Measurements from ENCODE around the gene AUTS2.

The AUTS2 gene

DNA sequence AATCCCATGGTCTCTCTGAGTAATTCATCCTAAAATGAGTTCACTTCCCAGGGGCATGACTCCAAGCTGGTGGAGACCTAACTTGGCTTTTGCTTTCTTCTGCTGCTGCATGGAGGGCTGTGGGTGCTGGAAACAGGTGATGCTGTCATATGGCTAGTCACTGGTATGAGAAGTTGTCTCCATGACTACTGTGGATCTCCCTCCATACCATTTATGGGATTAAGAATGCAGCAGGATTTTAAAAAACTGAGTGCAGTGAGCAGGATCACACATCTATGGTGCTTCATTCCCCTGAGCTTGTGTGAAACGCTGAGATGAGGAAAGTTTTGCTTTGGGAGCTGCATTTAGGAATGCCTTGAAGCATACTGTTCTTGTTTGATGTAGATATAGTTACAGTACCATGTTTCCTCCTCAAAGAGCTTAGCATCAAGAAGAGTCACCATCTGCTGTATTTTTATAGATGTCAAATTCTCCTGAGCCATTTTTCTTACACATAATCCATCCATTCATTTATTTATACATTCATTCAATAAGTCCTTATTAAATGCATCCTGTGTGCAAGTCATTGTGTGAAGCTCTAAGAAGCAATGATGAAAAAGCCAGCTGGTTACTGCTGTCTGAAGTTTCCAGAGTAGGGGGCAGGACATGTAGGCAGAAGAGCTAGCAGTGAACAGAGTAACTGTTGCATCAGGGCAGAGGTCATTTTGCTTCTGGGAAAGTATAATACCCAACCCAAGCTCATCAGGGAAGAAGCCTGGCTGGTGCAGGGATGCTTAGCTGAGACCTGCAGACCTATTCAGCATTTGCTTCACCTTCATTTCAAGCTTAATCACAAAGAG is 534.8 kb downstream of the AUTS2 start:
- DNase-seq (ENCODE audit: low spot score) = no peak

GRCh38 chr7:70134029-70134770 is 535.9 kb downstream of the AUTS2 start:
- no peak for DNase-seq (ENCODE audit: low spot score)

DNA sequence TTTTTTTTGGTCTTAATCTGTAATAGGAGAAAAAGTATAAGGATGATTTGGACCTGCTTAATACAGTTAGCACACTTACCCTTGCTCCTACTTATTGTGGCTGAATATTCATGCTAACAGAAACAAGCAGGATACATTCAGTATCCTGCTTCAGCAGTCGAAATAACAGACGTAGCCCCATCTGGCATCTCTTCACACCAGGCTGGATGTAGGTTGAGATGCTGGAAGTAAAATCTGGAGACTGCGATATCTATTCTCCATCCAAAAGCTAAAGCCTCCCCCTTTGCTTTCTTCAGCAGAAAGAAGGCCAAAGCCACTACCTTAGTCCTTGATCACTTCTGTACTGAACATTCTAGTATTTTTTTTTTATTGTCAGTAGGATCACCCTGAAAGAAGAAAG is 537.4 kb downstream of the AUTS2 start:
- DNase-seq (ENCODE audit: low spot score) = no peak

DNA sequence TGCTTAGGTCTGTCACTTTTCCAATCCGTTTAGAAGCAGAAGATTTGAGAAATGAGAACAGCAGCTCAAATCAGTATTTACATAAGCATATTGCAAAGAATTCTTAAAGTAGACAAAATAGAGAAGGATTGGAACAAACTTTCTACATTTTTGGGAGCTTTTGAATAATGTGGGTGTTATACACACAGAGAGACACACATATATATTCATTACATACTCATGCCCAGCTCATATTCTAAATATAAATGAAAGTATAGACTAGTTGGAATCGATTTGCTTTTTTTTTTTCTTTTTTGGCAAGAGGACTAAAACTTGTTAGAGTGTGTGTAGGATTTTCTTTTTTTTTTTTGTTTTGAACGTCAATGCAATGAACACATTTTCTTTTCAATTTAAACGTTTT is 538.9 kb downstream of the AUTS2 start:
- no peak for DNase-seq (ENCODE audit: low spot score)

DNA sequence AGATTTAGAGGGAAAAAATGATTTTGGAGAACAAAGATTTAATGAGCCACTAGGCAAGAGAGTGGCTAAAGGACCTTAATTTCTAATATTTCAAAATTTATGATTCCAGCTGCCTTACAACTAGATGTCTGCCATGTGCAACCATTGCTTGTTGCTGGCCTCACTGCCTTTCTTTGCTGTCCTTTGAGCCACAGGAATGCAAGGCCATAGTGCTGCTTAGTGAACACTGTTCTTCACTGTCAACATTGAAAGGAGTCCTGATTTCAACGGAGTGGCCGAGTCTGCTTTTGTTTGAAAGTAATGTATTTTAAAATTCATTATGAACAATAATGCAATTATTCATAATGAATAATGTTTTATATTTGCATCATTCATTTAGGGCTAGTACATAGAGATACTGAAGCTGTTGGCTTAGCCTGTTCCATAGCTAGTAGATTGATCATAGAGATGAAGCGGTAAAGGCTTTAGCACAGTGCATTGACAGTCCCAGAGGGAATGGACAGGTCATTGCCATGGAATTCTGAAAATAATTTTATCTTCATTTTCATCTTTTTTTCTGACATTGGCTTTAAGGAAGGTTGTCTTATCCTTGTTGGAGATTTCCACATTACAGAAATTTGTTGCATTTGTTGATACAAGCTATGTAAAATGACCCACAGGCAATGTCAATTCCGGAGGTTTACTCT is 544.1 kb downstream of the AUTS2 start:
- no peak for DNase-seq (ENCODE audit: low spot score)

DNA sequence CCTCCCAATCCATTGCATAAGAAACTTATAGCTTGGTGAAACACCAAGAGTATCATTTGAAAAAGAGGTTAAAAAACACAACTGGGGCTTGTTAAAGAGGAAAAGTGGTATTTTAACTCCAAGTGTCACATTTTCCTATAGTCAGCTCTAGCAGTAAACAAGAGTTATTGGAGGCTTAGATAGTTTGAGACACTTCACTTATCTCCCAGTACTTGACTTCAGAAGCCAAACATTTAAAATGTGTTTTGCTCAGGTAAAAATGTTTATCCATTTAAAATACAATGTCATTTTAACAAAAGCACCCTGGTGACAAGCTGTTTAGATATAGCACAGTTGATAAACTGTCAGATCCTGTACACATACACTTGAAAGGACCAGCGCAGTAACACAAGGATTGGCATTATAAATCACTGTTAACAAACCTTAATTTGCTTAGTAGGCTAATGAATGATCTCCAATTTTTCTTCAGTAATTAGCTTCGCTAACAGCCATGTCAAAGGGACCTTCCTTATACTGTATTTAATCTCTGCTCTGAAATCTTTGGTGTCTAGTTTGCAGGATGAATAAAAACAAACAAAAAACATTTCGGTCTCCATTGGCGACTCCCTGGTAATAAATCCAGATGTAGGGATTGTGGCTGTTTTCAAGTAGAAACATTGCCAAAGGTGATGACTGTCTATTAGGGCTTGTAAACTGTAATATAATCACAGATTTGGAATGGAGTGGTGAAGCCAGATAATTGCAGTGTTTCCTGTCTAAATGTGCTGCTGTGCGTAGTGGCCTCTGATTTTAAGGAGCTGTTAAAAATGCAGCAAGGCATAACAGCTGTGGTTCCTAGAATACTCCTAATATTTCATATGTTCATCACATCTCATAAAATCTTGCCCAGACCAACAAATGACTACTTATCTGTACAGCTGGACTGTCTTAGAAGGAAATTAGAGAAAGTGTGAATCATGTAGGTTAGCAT is 545.1 kb downstream of the AUTS2 start:
- no peak for DNase-seq (ENCODE audit: low spot score)

GRCh38 chr7:70148997-70149396 is 550.7 kb downstream of the AUTS2 start:
- no peak for DNase-seq (ENCODE audit: low spot score)

DNA sequence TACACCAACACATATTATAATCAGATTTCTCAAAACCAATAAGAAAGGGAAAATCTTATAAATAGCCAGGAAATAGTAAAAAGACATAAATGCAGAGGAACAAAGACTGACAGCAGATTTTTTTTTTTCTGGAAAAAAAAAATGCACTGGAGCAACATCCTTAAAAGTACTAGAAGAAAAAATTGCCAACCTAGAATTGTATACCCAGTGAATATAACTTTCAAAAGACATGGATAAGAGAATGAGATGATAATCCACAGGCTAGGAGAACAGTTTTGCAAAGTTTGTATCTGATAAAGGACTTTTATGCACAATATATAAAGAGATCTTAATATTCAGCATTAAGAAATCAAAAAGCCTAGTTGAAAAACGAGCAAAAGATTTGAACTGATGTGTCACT is 554.0 kb downstream of the AUTS2 start:
- no peak for DNase-seq (ENCODE audit: low spot score)

DNA sequence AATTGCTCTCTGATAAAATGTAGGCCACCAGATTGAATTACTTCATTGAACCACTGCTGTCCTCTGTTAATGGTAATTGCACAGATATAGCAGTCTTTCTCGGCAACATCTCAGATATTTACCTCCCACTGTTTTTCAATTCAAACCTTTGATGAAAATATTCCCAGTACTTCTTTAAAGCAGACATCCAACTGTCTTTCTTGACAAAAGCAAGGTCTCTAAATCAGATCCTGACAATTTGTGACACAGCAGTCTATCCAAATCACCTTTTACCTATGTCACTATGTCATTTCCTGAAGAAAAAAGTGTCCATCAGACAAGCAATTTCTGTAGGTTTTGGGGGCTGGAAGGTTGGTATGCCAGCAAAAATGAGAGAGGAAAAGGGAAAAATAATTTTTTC is 555.7 kb downstream of the AUTS2 start:
- DNase-seq (ENCODE audit: low spot score) = no peak

DNA sequence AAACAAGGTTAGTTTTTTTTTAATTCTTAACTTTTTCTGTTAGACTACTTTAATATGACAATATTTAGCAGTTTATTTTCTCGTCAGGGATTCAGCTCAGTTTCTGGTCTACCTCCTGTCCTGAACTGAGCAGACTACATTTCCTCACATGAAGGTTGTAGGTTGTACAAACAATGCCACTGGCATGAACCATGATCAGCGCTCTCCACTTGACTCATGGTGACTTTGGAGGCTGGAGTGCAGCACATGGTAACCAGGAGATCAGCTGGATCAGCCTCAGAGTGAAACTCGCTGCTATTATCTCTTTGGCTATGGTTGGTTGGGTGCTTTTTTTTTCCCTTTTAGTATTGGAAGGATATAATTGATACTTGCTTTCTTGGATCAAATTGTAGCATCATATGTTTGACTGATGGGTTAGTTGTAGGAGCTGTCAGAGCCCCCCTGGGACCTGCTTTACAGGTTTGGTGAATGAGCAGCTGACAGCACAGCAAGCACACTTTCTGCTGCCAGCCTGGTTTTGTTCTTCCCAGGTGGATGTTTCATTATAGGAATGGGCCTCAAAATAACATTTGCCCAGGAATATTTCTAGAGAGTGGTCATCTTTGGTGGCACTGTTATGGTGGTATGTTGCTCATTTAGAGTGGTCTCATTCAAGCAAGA is 556.4 kb downstream of the AUTS2 start:
- DNase-seq (ENCODE audit: low spot score) = no peak

GRCh38 chr7:70156057-70156456 is 557.8 kb downstream of the AUTS2 start:
- DNase-seq (ENCODE audit: low spot score) = no peak

- DNase-seq (ENCODE audit: low spot score) = no peak
Observed at GRCh38 chr7:70159121-70159520, 560.8 kb downstream of the AUTS2 start.

DNA sequence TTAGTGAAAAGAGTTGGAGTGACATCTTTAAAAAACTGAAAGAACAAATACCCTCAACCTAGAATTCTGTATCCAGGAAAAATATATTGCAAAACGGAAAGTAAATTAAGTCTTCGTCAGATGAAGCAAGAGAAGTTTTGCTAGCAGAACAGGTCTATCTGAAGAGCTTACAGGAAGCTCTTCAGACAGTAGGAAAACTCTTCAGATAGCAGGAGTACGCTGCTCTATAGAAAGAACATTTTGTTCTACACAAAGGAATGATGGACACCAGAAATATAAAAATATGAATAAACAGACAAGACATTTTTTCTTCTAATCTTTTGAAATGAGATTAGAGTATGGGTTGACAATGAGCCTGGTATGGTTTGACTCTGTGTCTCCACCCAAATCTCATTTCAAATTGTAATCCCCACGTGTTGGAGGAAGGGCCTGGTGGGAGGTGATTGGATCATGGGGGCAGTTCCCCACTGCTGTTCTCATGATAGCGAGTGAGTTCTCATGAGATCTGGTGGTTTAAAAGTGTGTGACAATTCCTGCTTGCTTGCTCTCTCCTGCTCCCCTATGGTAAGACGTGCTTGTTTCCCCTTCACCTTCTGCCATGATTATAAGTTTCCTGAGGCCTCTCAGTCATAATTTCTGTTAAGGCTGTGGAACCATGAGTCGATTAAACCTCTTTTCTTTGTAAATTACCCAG is 567.3 kb downstream of the AUTS2 start:
- DNase-seq (ENCODE audit: low spot score) = no peak

DNA sequence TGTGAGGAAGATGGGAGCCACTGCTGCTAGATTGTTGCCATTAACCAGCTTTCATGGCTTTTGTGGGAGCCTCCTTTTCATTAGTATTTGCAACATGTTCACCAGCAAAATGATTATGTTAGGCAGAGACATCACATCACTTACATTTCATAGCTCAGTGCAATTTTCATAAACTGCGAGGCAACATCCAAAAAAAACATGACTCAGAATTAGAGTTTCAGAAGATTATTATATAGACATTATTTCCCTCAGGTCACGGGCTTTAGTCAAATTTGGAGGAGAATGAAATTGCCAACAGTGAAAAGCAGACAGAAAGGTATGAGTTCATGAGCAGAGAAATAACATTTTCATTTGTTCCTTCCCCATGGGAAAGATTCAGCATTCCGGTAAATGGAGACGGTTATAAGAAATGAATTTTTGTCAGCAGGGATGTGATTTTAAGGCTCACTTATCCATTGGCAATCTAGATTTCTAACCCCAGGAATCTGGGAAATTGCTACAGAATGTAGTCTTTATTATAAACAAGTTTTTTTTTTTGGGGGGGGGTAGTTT is 573.2 kb downstream of the AUTS2 start:
- no peak for DNase-seq (ENCODE audit: low spot score)

DNA sequence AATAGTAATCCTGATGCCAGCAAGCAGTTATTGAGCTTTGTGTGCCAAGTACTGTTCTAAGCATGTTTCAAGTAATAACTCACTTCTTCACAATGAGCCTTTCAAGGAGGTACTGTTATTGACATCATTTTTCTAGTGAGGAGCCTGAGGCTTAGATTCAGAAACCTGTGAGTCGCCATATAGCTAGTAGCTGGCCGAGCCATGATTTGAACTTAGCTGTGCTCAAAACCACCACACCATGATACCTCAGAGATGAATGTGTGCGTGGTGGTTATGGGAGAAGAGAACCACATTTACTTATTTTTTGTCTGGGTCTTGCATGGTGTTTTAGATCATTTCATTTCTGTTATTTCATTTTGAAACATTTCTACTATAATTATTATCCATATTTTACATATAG is 578.9 kb downstream of the AUTS2 start:
- DNase-seq (ENCODE audit: low spot score) = no peak

DNA sequence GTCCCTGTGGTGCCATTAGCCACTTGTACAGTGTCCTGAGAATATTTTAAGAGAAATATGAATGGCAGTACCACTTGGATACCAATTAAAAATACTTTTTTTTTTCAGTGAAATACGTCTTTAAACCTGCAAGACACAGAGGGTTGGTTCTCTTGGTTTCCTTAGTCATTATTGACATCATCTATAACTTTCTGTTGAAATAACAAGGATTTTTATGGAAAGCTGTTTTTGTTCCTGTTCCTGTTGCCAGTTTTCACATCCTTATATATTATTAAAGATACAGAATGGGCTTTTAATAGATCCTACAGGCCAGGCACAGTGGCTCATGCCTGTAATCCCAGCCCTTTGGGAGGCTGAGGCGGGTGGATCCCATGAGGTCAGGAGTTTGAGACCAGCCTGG is 579.9 kb downstream of the AUTS2 start:
- no peak for DNase-seq (ENCODE audit: low spot score)

DNA sequence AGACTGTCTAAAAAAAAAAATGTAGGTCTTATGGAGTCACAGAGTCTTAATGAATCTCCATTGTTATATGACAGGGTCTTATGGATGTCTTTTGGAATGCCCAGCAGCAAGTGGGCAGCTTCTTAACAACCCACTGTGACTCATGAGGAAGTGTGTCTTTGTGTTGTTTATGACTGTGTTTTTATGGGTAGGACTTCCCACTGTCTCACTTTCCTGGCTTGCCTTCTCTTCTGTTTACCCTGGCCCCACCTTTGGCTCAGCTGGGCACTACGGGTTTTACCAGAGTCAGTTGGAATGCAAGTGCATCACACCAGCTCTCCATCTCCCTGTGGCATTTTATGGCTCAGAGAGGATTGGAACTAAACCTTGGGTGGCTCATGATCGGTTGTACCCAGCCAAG is 580.5 kb downstream of the AUTS2 start:
- no peak for DNase-seq (ENCODE audit: low spot score)

DNA sequence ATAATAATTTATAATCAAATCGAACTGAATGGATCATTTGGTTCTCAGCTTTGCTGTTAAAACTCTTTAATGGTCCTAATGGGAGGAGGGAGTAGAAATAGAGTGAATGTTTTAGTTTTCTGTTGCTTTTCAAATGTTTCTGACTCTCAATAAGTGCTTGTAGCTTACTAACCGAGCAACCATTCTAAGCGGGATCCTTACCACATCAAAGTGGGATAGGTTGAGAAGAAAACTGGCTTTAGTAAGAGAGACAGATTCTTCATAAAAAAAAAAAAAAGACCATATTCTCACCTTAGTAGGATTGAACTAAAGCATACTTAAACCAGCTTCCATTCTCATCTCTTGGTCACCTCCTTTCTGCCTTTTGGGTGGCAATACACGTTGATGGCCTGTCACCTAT is 584.2 kb downstream of the AUTS2 start:
- DNase-seq (ENCODE audit: low spot score) = no peak

DNA sequence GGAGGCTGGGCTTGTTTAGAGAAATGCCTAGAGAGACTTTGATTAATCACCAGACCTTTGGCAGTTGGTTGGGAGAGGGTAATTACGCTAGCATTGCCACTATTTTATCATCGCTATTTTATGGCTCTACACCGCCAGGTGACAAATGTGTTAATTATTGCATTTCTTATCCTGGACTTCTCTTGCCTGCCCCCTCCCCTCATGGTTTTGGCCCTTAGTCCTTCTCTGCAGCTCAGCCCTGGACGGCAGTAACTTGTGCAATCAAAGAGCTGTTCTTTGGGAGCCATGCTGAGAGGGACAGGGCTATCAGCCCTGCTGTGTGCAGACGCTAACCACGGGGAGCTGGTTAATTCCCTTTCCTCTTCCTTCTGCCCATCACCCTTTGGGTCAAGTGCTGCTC is 585.0 kb downstream of the AUTS2 start:
- DNase-seq (ENCODE audit: low spot score) = no peak

DNA sequence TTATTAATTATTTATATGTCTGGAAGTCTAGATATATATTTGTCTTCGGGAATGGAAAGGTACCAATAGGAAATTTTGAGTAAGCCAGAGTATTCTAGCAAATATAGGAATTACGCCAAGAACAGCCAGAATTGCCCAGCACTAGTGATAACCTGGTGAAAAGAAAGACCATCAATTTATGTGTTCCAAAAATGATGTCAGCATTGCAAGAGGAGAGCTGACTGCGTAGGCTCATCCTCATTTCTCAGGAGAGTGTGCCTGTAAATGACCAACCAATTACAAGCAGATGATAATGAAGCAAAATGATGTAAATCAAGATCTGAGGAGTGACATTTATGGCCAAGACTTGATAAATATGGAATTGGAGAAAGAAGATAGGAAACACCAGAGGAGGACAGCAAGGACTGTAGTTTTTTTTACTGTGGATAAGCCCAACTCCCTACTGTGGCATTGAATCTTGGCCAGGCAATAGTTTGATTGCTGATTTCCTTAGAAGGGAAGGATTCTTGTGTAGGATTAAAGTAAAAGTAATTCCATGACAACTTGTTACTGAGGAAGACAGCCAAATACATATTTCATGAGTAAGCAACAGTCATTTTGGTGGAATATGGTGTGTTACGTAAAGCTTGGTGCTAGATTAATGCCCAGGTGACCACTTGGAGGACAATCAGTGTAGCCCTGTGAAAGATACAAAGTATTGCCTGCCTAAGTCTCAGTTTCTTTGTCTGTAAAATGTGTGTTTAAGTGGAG is 590.8 kb downstream of the AUTS2 start:
- no peak for DNase-seq (ENCODE audit: low spot score)

Measured in germinal center (tissue), 1 donor.